Cerebellar cortex (tissue), 1 donor: ENCODE data around the gene NME7.
"Not testable (repeated sequence)": the region's sequence is repeated elsewhere in the genome, so short reads cannot be mapped to it uniquely, and the experiment has no call there.

Source experiments
- DNase-seq: peaks from one replicate; pipeline ENCODE4 v3.0.0-alpha.2; 2015; ENCODE audit warnings: low spot score

The NME7 gene

GRCh38 chr1:169217636-169218035, 150.0 kb downstream of the NME7 start:
- no peak for DNase-seq

DNA sequence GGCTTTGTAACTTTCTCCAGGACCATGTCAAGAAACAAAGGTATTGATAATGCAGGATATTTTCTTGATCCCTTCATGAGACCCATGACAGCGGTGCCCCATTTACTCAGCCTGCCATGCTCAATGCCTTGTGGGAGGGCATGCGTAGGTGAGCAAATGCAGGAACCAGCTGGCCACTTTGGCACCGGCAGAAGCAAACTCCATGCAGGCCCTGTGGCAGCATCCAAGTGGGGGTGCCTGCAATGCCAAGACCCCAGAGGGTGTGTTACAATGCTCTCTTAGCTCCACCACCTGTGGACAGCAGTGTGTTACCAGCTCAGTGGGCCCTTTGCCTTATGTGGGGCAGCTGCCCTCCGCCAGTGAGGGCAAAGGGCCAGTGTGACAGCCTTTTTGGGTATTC, 153.0 kb downstream of the NME7 start:
- DNase-seq = peak; percentile 15

DNA sequence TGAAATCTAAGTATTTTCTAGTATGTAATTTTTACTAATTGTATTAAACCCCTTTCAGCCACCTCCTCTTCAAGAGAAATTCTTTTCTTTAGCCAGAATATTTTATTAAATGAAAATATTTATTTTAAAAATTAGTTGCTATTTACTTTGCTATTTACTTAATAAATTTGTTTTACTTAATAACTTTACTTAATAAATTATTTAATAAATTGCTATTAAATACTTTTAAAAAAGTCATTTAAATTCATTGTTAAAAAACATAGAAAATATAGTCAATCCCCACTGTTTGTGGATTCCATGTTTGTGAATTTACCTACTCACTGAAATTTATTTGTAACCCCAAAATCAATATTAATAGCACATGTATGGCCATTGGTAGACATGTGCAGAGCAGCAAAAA, 155.5 kb downstream of the NME7 start:
- DNase-seq = no peak

DNA sequence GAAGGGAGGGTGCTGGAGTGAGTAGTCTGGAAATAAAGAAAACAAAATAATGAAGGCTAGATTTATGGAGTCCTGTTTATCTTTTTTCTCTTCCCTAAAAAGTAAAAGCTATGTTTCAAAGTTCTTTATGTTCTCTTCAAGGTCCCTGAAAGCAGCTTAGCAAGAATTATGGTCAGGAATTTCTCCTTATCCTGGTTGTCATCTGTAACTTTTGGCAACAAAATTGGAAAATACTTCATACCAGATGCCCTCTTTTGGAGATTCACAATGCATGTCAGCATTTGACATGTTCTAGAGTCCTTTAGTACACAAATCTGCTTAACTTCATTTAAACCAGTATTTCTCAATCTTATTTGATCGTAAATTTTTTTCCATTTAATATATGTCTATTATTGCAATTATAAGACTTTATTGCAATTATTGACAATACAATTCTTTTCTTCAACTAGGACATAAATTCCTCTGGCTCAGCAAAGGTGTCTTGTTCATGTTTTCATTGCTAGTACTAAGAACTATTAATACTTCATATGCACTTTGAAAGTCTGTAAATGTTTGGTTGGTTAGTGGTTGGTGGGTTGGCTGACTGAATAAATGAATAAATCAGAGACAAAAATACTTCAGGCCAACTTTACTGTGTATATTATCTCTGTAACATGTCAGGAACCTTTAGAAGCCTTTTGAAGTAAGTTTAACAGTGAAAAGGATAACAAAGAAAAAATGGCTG, 159.6 kb downstream of the NME7 start:
- DNase-seq = peak; percentile 69

DNA sequence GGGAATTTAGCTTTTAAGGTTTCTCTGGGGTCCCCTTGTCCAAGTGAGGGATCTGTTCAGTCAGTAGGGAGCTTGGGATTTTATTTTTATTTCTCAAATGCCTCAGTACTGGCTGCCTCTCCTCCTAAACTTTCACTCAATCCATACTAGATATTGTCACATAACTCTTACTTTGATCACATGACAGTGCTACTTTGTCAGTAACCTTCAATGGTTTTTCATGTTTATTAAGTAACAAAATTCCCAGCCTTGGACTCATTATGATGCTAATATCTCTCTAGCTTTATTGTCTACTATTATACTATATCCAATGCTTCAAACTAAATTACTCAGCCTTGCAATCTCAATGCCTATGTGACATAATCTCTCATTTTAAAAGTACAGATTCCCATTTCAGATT, 163.4 kb downstream of the NME7 start:
- DNase-seq = no peak

DNA sequence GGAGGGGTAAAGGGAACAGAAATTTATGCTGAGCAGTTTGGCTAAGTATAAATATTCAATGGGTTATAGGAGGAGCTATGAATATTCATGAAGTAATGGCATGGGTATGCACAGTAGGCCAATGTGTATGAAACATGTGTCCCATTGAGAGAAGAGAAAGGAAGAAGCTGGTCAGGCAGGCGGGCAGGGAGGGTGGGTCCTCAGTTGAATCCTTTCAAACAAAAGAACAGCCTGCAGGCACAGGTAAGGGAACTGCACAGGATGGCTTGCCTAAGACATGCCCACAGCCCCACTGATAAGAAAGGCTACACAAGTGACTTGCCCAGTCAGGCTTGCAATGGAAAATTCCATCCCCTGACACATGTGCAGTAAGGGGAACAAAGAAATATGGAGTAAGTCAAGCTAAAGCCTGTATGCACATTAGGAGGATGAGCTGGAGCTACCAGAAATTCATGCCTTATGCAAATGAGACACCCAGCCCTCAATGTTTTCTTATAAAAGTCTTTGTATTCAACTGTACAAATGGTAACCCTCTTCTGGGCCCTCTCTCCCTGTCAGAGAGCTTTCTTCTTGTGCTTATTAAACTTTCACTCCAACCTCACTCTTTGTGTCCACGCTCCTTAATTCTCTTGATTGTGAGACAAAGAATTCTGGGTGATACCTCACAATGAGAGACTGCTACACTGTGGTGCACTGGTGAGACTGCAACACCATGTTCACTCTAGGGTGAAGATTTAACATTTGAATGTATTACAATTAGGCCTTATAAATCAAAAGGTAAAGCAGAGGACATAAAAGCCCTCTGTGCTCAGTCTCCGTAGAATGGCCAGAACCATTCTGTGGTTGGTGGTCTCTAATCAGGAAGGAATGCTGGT, 164.6 kb downstream of the NME7 start:
- DNase-seq = no peak

DNA sequence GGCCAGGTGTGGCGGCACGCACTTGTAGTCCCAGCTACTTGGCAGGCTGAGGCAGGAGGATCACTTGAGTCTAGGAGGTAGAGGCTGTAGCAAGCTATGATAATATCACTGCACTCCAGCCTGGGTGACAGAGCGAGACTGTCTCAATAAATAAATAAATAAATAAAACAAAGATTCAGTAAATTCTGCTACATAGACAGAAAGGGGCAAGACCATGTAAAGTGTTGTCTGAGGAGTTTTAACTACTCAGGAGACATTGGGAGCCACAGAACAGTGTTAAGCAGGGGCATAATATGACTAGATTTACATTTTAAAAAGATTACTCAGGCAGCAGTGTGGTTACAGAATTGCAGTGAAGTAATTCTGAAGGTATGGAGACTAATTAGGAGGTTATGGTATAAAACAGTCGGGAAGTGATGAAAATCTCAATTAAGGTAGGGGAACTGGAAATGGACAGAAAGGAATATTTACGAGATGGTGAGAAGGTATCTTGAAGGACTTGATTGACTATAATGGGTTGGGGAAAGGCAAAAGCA, 166.4 kb downstream of the NME7 start:
- DNase-seq = no peak

DNA sequence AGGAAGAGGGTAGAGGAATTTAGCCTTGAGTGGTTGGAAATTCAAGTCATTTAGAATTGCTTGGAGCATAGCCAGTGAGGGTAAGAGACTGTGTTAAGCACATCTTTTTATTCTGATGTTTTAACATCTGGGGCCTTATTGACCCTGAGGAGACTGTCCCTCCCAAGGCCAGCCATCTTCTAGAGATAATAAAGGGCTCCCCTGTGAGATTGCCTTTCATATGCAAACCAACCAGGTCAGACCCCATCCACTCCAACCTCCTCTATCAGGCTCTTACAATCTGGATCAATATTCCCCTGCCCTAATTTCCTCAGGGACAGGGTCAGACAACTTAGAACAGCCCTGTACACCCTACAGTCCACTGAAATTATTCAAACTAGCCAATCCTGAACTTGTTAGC, 167.3 kb downstream of the NME7 start:
- no peak for DNase-seq

GRCh38 chr1:169196581-169196980, 171.0 kb downstream of the NME7 start:
- DNase-seq = no peak

DNA sequence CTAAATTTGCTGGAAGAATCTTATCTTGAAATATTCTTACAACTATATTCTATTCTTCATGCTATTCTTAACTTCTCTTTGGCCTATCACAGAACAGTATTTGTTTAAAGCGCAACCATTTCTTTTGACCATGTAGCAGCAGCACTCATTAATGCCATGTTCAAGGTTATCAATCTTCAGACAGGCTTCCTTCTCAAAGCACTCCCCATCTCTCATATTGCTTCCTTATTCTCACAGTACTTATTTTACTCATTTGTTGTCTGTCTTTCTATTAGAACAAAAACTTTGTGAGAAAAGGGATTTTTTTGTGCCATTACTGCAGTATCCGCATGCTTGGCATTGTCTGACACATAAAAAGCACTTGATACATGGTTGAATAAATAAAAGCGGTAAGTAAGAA, 171.4 kb downstream of the NME7 start:
- DNase-seq = no peak

- no peak for DNase-seq
Measured at GRCh38 chr1:169193191-169193850, 174.3 kb downstream of the NME7 start.

DNA sequence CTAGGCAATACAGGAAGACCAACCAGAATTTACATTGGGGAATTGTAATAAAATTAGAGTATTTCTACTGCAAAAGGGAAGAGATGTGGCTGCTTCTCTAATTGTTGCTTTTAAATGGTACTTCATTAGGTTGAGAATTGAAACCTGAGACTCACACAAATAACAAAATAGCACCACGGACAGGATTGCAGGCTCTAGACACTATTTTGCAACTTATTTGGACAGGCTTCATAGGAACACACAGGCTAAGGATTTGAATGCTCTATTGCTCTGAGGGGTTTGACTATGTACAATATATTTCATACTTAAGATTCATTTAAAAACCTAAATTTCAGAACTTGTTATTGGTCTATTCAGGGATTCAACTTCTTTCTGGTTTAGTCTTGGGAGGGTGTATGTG, 181.5 kb downstream of the NME7 start:
- DNase-seq = no peak

- DNase-seq = no peak
Measured at GRCh38 chr1:169184812-169185211, 182.8 kb downstream of the NME7 start.

DNA sequence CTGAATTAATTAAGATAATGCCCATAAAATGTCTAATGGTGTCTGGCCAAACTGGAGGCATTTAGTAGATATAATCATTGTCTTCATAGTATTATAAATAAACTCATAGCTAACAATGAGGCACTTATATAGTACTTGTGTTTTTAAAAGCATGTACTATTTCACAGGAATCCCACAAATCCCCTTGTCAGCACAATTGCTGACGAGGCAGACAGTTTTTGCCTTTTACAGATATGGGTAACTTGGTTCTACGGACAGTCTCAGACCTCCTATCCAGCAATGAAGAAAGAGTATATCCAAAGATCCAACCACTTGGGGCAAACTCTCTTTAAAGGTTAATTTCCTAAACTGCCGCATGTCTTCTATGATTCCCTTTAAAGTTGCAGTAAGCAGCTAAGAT, 187.4 kb downstream of the NME7 start:
- DNase-seq = no peak

DNA sequence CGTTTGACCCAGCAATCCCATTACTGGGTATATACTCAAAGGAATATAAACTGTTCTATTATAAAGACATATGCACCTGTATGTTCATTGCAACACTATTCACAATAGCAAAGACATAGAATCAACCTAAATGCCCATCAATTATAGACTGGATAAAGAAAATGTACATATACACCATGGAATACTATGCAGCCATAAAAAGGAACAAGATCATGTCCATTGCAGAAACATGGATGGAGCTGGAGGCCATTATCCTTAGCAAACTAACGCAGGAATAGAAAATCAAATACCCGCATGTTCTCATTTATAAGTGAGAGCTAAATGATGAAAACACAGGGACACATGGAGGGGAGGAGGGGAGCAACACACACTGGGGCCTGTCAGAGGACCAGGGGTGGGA, 188.2 kb downstream of the NME7 start:
- DNase-seq = not testable (repeated sequence)

DNA sequence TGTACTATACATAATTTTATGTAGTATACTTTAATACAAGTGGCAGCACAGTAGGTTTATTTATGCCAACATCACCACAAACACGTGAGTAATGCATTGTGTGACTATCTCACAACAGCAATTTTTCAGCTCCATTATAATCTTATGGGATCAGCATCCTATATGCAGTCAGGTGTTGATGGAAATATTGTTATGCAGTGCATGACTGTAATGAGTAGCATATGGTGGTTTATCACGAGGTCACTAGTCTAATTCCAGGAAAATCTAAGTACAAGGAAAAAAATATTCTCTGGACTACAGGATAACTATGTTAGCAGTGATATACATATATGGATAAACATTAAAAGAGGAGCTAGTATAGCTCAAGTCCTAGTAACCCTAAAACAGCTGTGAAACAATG, 192.1 kb downstream of the NME7 start:
- DNase-seq = no peak

DNA sequence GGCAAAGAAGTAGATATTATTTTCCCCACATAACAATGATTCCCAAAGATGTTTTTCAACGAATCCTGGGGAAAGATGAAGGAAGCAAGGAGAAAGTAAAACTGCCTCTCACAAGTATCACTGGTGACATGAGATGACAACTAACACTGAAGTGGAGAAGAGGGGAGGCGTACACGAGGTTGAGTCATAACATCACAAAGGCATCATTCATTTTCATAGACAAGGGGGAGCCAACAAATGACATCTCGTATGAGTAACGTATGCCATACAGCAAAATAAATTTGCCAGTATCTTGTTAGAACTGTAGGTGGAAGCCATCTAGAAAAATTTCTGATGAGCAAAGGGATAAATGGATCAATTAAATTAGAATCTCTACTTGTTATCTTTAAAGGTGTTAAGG, 204.5 kb downstream of the NME7 start:
- DNase-seq = no peak

GRCh38 chr1:169161496-169162194, 206.0 kb downstream of the NME7 start:
- no peak for DNase-seq

- no peak for DNase-seq
Measured at GRCh38 chr1:169160845-169161495, 206.6 kb downstream of the NME7 start.

DNA sequence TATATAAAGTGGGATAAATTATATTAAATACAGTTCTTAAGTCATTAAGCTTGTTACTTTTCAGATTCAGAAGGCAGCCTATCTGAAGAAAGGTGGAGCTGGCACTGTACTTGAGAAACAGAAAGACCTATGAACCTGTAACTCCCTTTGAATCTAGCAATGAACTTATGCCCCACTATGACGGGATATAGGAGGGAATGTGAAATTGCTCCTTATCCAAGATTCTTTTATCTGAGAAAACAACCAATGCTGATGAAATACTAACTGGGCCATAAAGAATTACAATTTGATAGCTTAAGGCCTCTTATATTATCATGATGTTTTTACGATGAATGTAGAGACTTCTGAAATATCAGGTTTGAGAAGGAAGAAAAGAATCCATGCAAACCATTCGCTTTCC, 211.0 kb downstream of the NME7 start:
- no peak for DNase-seq

DNA sequence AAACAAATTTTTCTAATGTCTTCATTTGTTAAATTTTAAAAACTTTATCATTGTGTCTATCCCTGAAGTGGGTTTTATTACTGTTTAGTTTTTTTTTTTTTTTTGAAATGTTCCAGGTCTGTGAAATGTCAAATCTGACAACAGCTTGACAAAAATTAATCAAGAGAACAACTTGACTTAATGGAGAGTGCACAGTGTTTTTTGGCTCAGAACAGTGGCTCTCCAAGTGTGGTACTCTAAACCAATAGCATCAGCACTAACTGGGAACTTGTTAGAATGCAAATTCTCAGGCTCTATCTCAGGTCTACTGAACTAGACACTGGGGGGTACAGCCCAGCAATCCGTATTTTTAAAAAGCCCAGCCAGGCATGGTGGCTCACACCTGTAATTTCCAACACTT, 211.9 kb downstream of the NME7 start:
- DNase-seq = no peak
